K562 (cell line): ENCODE results near the gene FCGR3A. TPM values are rescaled to one million over a fixed set of nuclear protein-coding genes. Genes with fewer than 3 reads are reported as not detected.

Experiments
- CREB3L1 ChIP-seq: fragments of 450-650 bp; IDR thresholded peaks from 2 replicates; pipeline ENCODE4 v1.6.1; 2014; ENCODE audit warnings: low read depth, mild to moderate bottlenecking, moderate library complexity, borderline replicate concordance
- ILF3 ChIP-seq: fragments of 450-650 bp; IDR thresholded peaks from 2 replicates; pipeline ENCODE4 v1.6.1; 2018; ENCODE audit warnings: antibody characterized with exemption, mild to moderate bottlenecking, moderate library complexity, borderline replicate concordance
- JUND ChIP-seq, 2 experiments: IDR thresholded peaks; 2 replicates in 1 of 2; 3 replicates in 1 of 2; pipeline ENCODE4 v1.6.1; 2011; ENCODE audit warnings: borderline replicate concordance in 2 of 2, low read depth in 2 of 2, low read length in 2 of 2, improper control_type of control experiment in 1 of 2, missing biosample characterization in 1 of 2, missing genetic modification characterization in 1 of 2, missing genetic modification reagents in 1 of 2
- KAT7 ChIP-seq: sonication (generic); formaldehyde crosslinking; IDR thresholded peaks from 2 replicates; pipeline ENCODE4 v1.8.0; 2022; ENCODE audit warnings: missing genetic modification reagents, mild to moderate bottlenecking, borderline replicate concordance
- MYC ChIP-seq, 2 experiments: fragments of 250-450 bp in 1 of 2; sonication (Bioruptor Pico) in 1 of 2; IDR thresholded peaks; 2 replicates each; pipeline versions ENCODE4 v1.5.1 to v1.6.1; 2012 to 2021; ENCODE audit warnings: low read depth in 2 of 2, borderline replicate concordance in 1 of 2, improper control_type of control experiment in 1 of 2, low read length in 1 of 2, mild to moderate bottlenecking in 1 of 2, moderate library complexity in 1 of 2
- RBM25 ChIP-seq: fragments of 200-400 bp; formaldehyde crosslinking; IDR thresholded peaks from 2 replicates; pipeline ENCODE4 v1.6.1; 2018; ENCODE audit warnings: low read length, low read depth, moderate library complexity; ENCODE audit not compliant: severe bottlenecking
- SNRNP70 ChIP-seq: fragments of 200-400 bp; formaldehyde crosslinking; optimal IDR thresholded peaks from 2 replicates; pipeline ENCODE3; 2017; ENCODE audit warnings: low read depth, low read length
- SRSF7 ChIP-seq: fragments of 200-400 bp; formaldehyde crosslinking; optimal IDR thresholded peaks from 2 replicates; pipeline ENCODE3; 2017; ENCODE audit warnings: mild to moderate bottlenecking, low read depth, low read length
- WHSC1 ChIP-seq: IDR thresholded peaks from one replicate; pipeline ENCODE4 v1.6.1; 2012; ENCODE audit warnings: low read length, control low read depth, inconsistent platforms
- XRCC5 ChIP-seq: fragments of 200-400 bp; formaldehyde crosslinking; IDR thresholded peaks from 2 replicates; pipeline ENCODE4 v1.6.1; 2017; ENCODE audit warnings: low read depth, mild to moderate bottlenecking, low read length
- ZKSCAN1 ChIP-seq: fragments of 150-350 bp; IDR thresholded peaks from 2 replicates; pipeline ENCODE4 v1.6.1; 2016; ENCODE audit warnings: low read depth, low read length
- ZNF280A ChIP-seq: fragments of 450-650 bp; IDR thresholded peaks from 2 replicates; pipeline ENCODE4 v1.6.1; 2018; ENCODE audit warnings: mild to moderate bottlenecking, low read depth; ENCODE audit not compliant: partially characterized antibody
- ZNF407 ChIP-seq: fragments of 450-650 bp; IDR thresholded peaks from 2 replicates; pipeline ENCODE4 v1.6.1; 2016; ENCODE audit warnings: low read depth
- polyA plus RNA-seq, 8 experiments: library from polyadenylated mRNA; depleted of rRNA in 4 of 8; stranded (reverse) in 5 of 8; unstranded in 3 of 8; fragments of >200 nt; fragmentation: Nextera tagmentation in 2 of 8; fragmentation: Illumina TruSeq in 1 of 8; extraction: Ambion mirVana in 2 of 8; extraction: Trizol in 1 of 8; gene quantifications; 2 replicates each; pipeline versions ENCODE4 v1.2.1 to v1.2.3, GENCODE V29; 2011 to 2014; ENCODE audit warnings: inconsistent platforms in 1 of 8, missing spikeins in 1 of 8
- total RNA-seq, 7 experiments: library from RNA; depleted of rRNA in 6 of 7; stranded (reverse); fragments of >200 nt in 6 of 7; fragmentation: Illumina TruSeq in 2 of 7; extraction: Trizol in 2 of 7; gene quantifications; 2 replicates each; pipeline versions ENCODE4 v1.2.1 to v1.2.3, GENCODE V29; 2011 to 2021; ENCODE audit warnings: low replicate concordance in 1 of 7

Gene FCGR3A
- total and polyA plus RNA-seq, 9 of the 15 experiments (the other 6 are each of a cell fraction or from before 2014, with no cell fraction given): 0.04 to 0.29 (median 0.14) TPM; not detected in 3

- TF ChIP-seq SNRNP70: no peak
- 0 out of 2 replicates have a peak, but pooled peaks have one; percentile 8 for TF ChIP-seq MYC (IDR thresholded peaks at IDR 0.05; ENCODE audit: low read depth, low read length)
- no peak for TF ChIP-seq MYC (CRISPR knock-in tag; IDR thresholded peaks at IDR 0.05; ENCODE audit: borderline replicate concordance, low read depth)
- peak; percentile 77; the same call in 1 of the 2 replicates for TF ChIP-seq KAT7 (CRISPR knock-in tag)
- no peak for TF ChIP-seq RBM25
- no peak for TF ChIP-seq ZNF280A
- TF ChIP-seq ZNF407: no peak
- TF ChIP-seq JUND (IDR thresholded peaks at IDR 0.05; ENCODE audit: borderline replicate concordance, low read depth, low read length): no peak
- no peak for TF ChIP-seq JUND (tag; IDR thresholded peaks at IDR 0.05; ENCODE audit: borderline replicate concordance, low read depth, low read length)
- no peak for TF ChIP-seq SRSF7
- no peak for TF ChIP-seq WHSC1
- no peak for TF ChIP-seq CREB3L1
- no peak for TF ChIP-seq ZKSCAN1
- no peak for TF ChIP-seq XRCC5
- TF ChIP-seq ILF3: 0 out of 2 replicates have a peak, but pooled peaks have one; percentile 51
Observed at GRCh38 chr1:161531986-161532643, 17.5 kb downstream of the FCGR3A start (continued).
